ENCODE results near the gene RALGPS1.

The RALGPS1 gene

GRCh38 chr9:127099664-127100063 lies 185.1 kb downstream of the RALGPS1 start:
- no peak for DNase-seq (ENCODE audit: low read depth)

GRCh38 chr9:127102176-127102575 lies 187.6 kb downstream of the RALGPS1 start:
- no peak for DNase-seq (ENCODE audit: low read depth)

DNA sequence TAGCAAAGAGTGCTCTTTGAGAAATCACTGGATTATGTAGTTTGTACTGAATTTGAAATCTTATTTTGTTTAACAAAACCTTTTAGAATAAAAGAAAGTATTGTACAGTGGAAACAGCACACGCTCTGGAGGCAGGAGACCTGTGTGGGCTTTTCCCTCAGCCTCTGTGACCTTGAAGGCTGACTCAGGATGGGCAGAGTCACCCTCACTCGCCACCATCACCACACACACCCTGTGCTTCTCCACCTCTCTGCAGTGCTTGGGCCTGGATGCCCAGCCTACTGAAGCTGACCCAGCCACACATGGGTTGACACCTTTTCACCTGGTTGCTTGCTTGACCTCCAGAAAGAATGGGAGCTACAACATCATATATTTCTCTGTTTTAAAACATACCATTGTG lies 188.2 kb downstream of the RALGPS1 start:
- no peak for DNase-seq (ENCODE audit: low read depth)

DNA sequence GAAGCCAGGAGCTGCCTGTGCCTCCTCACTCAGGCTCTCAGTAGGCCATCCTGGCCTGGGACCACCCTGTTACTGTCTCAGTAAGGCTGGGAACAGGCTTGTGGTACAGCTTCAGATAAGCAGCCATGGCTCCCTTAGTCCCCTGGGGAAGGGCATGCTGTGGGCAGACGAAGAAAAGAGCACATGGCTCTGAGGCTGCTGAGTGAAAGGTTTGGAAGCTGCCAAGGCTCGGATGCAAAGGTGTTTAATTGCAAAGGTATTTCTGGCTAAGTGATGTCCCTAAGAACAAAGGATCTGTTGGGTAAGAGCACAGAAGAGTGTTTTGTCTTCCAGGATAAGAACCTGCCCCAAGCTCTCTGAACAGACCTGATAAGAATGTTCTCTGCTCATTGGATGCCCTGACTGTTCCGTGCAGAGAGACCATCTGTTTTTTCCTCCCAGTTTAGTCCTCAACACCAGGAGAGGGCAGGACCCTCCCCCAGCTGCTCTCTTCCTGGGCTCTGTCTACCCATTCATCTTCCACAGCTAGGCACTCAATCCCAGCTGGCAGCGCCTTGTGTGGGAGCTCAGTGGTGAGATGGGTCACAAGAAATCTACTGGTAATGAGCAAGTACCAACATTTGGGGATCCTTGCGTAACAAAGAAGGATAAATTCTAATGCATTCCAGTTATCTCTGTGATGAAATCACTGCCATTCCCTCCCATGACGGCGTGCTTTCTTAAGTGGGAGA lies 190.2 kb downstream of the RALGPS1 start:
- no peak for DNase-seq (ENCODE audit: low read depth)

DNA sequence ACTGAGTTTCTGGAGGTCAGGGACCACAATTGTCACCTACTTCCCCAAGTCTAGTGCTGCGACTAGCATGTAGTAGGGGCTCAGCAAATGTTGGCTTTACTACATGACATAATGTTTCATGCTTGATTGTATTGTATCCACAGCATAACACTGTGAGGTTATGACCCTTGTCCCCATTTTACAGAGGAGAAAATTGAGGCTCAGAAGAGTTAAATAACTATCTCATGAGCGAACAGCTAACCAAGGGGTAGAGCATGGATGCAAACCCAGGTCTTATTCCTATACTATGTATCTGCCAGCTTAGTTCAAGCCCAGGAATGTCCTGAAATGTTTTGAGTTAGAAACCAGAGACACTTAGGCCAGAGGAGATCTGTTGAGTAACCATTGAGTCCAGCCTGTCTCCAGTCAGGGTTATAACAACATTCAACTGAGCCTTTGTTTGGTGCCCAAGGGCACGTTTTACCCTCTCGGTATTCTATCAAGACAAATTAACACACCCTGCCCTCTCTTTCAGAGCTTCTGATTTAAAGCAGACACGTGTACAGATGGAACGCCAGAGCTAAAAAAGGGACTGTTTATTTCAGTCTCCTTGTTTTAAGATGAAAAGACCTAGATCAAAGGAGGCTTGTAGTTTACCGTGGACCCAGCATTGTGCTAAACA lies 191.4 kb downstream of the RALGPS1 start:
- no peak for DNase-seq (ENCODE audit: low read depth)

- no peak for DNase-seq (ENCODE audit: low read depth)
Observed at GRCh38 chr9:127106466-127106855, 191.9 kb downstream of the RALGPS1 start.

DNA sequence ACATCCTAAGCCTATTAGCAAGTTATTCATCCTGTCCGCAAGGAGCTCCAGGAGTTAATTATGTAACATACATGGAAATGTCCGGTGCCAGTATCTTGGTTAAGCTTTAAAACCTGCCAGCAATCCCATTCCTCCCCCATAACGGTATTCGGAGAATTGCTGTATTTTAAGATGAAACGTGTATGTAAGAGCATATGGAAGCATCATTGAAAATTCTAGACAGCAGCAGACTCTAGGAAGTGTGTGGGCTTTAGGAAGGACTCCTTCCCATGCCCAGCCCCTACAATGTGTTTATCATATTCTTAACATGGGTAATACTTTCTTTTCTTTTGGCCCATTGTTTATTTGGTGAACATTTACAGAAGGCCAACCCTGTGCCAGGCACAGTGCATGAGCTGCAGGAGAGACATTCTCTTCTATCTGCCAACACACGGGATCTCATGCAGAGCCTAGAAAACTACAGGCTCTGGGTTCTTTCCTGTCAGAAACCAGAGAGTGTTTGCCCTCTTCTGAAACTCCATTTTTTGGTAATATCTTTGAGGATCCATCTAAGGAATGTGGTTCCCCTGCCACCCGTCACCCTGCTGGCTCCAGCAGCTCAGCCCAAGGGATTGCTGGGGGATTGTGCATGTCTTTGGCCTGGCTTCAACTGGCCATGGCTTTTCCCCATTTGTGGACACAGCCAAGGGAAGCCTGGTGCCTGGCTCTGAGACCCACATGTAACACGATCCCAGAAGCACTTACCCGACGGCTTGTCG lies 192.8 kb downstream of the RALGPS1 start:
- no peak for DNase-seq (ENCODE audit: low read depth)

DNA sequence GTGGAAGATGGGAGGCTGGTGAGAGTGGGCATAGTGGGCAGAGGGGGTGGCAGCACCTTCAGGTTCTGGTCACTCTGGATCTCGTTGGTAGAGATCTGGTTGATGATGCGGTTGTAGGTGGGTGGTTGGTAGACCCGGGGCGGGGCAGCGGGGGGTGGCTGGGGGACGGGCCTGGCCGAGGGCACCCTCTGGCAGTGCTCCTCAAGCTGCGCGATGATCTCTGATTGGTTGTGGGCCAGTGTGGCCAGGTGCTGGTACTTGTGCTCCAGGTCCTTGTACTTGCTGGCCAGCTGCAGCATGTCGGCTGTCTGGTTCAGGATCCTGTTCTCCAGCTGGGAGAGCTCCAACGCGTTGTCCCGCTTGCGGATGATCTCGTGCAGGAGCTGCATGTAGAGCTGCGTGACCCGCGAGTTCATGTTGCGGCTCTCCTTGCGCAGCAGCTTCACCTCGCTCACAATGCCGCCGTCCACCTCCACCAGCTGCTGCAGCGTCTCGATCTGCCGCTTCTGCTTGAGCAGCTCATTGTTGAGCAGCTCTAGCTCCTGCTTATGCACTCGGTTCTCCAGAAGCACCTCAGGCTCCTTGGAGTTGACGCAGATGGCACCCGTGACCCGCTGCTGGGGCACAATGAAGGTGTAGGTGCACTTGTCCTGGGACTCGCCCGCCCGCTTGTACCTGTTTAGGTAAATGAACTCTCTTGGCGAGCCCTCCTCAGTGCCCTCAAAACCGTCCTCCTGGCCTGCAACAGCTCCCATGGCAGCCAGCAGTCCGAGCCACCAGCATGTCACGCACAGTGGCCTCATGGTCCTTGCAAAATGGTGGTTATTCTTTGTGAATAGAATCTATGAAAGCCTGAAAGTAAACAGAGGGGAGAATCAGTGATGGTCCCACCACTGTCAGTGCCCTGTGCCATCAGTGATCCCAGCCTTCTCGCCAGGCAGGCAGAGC lies 193.6 kb downstream of the RALGPS1 start:
- DNase-seq (ENCODE audit: low read depth) = no peak

- DNase-seq (ENCODE audit: low read depth) = no peak
Observed at GRCh38 chr9:127109212-127109711, 194.7 kb downstream of the RALGPS1 start.

DNA sequence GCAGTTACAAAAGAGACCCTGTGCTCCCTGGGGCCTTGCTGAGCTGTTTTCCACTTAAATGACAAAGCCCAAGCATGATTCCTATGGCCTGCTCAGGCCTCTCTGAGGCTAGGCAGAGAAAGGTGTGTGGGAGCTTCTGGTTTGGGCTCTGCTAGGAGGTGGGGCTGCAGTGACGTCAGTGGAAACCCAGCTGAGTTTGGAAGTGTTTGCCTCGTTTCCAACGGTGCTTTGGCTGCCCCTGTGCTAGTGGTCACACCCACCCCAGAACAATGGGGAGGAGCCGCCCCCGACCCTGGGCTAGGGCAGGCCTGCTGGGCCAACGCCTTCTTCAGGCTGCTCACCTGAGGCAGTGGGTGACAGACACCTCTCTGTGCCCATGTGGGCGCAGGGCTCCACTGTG lies 197.5 kb downstream of the RALGPS1 start:
- no peak for DNase-seq (ENCODE audit: low read depth)

DNA sequence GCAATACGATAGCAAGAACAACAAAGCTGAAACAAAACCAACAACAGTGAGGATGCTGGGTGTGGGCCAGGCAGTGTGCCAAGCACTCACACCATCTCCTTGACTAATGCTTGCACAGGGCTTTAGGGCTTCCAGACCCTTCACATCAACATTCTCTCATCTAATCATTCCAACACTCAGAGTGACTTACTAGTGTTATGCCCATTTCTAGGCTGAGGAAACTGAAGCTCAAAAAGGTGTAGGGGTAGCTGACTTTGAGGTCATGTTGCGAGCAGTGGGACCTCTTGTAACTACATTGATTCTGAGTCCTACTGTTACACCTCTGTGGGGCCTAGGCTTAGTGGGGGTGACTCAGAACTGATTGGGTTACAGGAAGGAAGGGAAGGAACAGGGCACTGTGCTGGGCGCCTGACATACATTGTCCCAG lies 198.2 kb downstream of the RALGPS1 start:
- DNase-seq (ENCODE audit: low read depth) = no peak

- no peak for DNase-seq (ENCODE audit: low read depth)
Observed at GRCh38 chr9:127113191-127113972, 198.8 kb downstream of the RALGPS1 start.

- DNase-seq (ENCODE audit: low read depth) = no peak
Observed at GRCh38 chr9:127114606-127115005, 200.0 kb downstream of the RALGPS1 start.

DNA sequence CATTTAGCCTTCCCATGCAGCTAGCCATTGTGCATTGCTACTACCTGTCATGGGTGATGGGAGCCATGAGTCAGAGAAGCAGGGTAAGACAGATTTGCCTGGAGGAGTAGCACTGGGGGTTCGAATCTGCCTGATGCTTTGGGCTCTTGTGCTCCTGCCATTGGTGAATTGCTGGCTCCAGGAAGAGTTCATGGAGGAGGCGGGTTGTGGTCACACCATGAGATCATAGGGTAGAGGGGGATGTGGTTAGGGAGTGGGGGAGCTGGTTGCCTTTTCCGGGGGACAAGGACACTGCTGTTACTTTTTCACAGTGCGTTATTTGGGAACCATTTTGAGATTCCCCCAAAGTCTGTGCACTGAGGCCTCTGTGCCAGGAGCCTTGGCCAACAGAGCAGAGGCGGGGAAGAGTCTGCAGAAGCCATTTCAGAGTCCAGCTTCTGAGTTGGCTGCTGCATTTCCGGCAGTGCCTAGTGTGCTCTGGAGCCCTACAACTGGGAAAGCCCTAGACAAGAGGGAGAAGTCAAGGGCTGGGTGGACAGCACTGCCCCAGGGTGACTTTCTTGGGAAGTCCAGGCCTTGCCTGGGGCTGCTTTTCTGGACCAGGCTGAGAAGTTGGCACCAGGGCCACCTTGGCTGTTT lies 201.6 kb downstream of the RALGPS1 start:
- no peak for DNase-seq (ENCODE audit: low read depth)

DNA sequence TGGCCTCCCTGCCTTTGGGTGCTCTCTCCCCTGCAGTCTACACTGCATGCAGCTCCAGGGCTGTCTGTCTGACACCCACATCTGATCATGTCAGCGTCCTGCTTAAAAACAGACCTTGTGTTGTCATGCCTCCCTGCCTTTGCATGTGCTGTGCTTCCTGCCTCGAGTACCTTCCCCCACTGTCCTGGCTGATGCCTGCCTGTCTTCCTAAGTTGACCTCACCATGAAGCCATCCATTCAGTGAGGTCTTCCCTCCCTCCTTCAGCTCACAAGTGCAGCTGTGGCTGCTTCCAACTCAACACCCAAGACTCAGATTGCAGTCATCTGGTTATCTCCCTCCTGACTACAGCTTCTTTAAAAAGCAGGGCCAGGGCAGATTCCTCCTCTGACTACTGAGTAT lies 202.4 kb downstream of the RALGPS1 start:
- DNase-seq (ENCODE audit: low read depth) = no peak

DNA sequence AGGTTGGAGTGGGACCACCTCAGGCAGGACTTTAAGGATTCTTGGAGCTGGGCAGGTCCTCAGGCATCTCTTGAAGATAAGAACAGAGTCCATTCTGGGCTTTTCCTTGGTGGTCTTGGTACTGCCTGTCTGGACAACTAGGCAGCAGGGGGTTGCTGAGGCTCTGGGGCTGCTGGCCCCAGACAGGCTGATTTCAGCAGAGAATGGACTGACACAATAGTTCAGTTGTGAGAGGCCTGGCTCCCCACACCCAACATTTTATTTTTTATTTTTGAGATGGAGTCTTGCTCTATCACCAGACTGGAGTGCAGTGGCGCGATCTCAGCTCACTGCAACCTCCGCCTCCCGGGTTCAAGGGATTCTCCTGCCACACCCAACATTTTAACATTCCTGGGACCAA lies 203.2 kb downstream of the RALGPS1 start:
- no peak for DNase-seq (ENCODE audit: low read depth)

DNA sequence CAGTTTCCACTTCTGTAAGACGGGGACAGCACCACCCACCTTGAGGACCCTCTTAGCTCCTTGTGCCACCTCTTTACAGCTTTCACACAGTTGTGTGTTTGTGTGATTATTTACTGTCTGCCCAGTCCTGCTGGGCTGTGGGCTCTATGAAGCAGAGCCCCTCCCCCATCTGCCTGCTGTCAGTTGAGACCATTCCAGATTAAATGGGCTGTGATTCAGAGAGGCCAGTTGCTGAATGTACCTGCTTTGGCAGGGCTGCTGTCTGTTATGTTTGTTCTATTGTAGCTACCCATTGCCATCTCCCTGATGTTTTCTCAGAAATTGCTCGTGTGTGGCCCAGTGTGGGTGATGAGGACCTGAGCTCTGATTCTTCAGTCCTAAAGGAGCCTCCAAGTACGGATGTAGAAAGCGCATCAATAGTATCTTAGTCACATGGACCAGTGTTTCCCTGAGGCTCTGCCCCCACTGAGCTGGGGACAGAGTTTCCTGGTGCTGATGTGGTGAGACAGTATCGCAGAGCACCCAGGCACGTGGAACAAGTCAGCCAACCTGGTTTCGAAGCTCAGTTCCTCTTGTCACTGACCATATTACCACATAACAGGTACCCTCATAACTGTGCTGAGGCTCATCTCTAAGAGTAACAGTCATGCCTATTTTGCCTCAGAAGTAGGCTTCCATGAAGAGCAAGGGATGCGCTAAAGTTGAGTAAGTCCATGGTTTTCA lies 204.2 kb downstream of the RALGPS1 start:
- no peak for DNase-seq (ENCODE audit: low read depth)

DNA sequence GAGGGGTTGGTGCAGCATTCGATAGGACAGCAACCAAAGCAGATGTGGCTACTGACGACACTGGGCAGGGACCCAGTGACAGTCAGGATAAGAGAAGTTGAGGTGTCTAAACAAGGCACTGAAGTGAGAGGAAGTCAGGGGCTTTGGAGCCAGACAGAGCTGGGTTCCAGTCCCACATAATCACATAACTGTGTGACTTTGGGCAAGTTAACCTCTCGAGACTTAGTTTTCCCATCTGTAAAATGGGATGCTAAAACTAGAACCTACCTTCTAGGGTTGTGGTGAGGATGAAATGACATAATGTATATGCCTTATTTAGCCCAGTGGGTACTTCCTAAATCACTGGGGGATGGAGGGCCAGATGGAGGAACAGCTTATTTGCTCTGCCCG lies 204.7 kb downstream of the RALGPS1 start:
- no peak for DNase-seq (ENCODE audit: low read depth)

GRCh38 chr9:127121628-127122175 lies 207.1 kb downstream of the RALGPS1 start:
- DNase-seq (ENCODE audit: low read depth) = no peak

All from stromal cell of bone marrow (primary cell).